HG02763 (cell line): ENCODE data around the gene UGGT1.
"Not testable (repeated sequence)": the region's sequence is repeated elsewhere in the genome, so short reads cannot be mapped to it uniquely, and the experiment has no call there.

Experiments used
- ATAC-seq: cut with Tn5 transposase; IDR thresholded peaks from one replicate; pipeline ENCODE4 v1.9.1; 2021; ENCODE audit warnings: mild to moderate bottlenecking, moderate library complexity; ENCODE audit not compliant: unreplicated experiment

UGGT1 gene

GRCh38 chr2:128172191-128172590 lies 81.2 kb downstream of the UGGT1 start:
- ATAC-seq, result no peak

DNA sequence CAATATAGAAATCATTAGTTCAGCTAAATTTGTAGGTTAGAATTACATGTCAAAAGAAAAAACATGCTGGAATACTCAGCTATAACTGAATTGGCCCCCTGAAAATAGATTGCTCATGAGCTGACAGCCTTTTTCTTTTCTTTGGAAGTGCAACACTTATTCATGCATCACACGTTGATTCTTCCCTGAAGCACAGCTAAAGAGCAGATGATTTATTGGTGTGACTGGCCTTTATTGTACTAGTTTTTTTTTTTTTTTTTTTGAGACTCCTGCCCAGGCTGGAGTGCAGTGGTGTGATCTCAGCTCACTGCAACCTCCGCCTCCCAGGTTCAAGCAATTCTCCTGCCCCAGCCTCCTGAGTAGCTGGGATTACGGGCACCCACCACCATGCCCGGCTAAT lies 83.1 kb downstream of the UGGT1 start:
- ATAC-seq, result not testable (repeated sequence)

GRCh38 chr2:128177315-128177714 lies 86.3 kb downstream of the UGGT1 start:
- ATAC-seq, result no peak

- ATAC-seq, result no peak
Observed at GRCh38 chr2:128178149-128178649, 87.2 kb downstream of the UGGT1 start.

- no peak for ATAC-seq
Observed at GRCh38 chr2:128178650-128179460, 87.9 kb downstream of the UGGT1 start.

GRCh38 chr2:128179461-128179755 lies 88.4 kb downstream of the UGGT1 start:
- ATAC-seq, result no peak

DNA sequence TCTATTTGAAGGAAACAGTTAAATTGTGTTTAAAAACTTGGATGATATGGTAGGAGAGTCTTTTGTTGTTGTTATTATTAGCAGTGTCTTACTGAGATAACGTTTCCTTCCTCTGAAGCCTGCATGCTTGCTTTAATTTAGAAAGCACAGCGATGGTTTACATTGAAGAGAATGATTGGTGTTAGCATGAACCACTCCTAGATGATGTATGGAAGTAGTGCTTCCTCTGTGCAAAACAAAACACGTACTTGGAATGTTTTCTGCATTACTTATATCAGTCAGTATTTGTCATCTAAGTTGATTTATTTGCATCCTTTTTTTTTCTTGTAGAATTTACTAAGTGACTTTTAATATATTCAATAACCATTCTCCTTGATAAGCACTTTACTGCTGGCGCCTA lies 89.0 kb downstream of the UGGT1 start:
- ATAC-seq, result no peak

GRCh38 chr2:128185576-128185975 lies 94.6 kb downstream of the UGGT1 start:
- ATAC-seq, result no peak

DNA sequence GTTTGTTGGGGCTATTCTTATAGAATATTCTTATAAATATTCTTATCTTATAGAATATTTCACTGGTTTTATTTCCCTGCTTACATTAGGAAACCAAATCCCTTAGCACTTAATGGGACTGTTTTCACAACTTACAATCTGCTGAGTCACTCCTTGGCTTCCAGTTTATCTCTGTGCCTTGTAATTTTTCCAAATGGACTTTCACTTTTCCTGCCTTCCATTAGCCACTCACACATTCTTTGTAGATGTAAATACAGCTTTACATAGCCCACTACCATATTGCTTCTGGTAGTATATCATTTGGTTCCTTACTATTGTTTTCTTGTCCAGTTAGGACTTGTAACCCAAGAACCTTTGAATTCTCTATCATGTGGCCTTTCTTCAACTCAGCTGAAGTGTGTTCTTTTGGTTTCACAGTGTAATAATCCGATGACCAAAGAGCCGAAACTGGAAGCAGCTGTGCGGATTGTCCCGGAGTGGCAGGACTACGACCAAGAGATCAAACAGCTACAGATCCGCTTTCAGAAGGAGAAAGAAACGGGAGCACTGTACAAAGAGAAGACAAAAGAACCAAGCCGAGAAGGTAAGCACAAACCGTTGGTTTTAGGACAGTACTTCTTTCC lies 96.1 kb downstream of the UGGT1 start:
- no peak for ATAC-seq

DNA sequence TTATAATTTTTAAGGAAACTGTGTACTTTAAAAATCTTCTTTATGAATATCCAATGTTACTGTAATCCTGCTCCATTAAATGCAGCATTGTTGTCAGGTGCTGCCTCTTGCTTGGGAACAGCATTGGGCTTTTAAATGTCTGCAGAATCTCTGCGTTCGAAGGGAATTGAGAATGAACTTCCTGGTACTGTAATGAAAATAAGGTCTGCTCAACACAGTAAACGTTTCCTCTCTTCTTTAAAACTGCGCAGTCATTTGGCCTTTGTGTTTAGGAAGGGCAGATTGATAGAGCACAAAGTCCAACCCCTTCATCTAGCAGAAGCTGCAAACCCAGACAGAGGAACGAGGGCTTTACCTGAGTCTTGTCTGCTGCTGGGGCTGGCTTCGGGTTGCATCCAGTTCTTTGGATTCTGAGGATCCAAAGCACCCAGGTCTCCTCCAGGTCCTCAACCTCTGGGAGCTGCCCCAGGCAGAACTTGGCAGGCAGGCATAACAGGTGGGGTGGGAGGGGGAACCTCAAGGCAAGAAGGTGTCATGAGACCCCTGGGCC lies 104.5 kb downstream of the UGGT1 start:
- ATAC-seq, result no peak

- ATAC-seq, result no peak
Observed at GRCh38 chr2:128196026-128196425, 105.0 kb downstream of the UGGT1 start.

- ATAC-seq, result no peak
Observed at GRCh38 chr2:128196471-128196931, 105.5 kb downstream of the UGGT1 start.

- no peak for ATAC-seq
Observed at GRCh38 chr2:128197059-128197458, 106.1 kb downstream of the UGGT1 start.

DNA sequence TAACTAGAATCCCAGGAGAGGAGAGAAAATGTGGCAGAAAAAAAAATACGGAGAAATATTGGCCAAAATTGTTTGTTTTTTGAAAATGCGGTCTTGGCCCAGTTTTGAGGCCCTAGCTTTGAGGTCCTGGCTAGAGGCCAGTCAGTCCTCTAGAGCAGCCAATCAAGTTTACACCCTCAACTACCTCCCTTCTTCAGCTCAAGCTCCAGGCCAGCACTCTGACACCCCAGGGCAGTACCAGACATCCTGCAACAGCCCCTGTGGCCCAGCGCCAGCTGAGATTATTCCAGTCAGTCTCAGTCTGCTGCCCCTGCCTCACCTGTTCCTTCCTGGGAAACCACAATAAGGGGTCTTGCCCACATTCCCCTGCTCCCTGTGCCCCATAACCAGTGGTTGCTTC lies 107.7 kb downstream of the UGGT1 start:
- no peak for ATAC-seq

GRCh38 chr2:128199141-128199540 lies 108.1 kb downstream of the UGGT1 start:
- no peak for ATAC-seq

- no peak for ATAC-seq
Observed at GRCh38 chr2:128202791-128203190, 111.8 kb downstream of the UGGT1 start.

DNA sequence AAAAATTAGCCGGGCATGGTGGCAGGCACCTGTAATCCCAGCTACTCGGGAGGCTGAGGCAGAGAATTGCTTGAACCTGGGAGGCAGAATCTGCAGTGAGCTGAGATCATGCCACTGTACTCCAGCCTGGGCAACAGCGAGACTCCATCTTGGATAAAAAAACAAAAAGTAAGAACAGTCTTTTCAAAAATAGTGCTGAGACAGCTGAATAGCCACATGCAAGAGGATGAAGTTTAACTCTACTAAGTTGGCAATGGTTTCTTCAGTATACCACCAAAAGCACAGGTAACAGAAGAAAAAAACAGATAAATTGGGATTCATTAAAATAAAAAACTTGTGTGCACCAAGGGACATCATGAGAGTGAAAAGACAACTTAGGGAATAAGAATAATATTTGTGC lies 115.2 kb downstream of the UGGT1 start:
- ATAC-seq, result no peak

DNA sequence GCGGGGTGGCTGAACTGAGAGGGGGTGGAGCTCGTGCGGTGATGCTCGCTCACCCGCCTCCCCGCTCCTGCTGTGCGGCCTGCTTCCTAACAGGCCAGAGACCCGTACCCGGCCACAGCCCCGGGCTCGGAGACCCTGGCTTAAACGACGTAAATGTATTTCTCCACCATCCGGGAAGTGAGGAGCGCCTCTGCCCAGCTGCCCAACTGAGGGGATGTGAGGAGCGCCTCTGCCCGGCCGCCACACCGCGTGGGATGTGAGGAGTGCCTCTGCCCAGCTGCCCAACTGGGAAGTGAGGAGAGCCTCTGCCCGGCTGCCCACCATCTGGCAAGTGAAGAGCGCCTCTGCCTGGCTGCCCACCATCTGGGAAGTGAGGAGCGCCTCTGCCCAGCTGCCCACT lies 117.0 kb downstream of the UGGT1 start:
- no peak for ATAC-seq

DNA sequence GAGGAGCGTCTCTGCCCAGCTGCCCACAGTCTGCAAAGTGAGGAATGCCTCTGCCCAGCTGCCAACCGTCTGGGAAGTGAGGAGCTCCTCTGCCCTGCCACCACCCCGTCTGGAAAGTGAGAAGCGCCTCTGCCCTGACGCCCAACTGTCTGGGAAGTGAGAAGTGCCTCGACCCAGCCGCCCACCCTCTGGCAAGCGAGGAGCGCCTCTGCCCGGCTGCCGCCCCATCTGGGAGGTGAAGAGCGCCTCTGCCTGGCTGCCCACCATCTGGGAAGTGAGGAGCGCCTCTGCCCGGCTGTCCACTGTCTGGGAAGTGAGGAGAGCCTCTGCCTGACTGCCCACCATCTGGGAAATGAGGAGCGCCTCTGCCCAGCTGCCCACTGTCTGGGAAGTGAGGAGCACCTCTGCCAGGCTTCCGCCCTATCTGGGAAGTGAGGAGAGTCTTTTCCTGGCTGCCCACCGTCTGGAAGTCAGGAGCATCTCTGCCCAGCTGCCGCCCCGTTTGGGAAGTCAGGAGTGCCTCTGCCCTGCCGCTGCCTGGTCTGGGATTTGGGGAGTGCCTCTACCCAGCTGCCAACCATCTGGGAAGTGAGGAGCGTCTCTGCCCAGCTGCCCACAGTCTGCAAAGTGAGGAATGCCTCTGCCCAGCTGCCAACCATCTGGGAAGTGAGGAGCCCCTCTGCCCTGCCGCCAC lies 117.8 kb downstream of the UGGT1 start:
- ATAC-seq, result not testable (repeated sequence)

GRCh38 chr2:128214251-128214650 lies 123.3 kb downstream of the UGGT1 start:
- no peak for ATAC-seq

- no peak for ATAC-seq
Observed at GRCh38 chr2:128214866-128215460, 124.0 kb downstream of the UGGT1 start.
